ENCODE data around the gene IGFL2.

DNA sequence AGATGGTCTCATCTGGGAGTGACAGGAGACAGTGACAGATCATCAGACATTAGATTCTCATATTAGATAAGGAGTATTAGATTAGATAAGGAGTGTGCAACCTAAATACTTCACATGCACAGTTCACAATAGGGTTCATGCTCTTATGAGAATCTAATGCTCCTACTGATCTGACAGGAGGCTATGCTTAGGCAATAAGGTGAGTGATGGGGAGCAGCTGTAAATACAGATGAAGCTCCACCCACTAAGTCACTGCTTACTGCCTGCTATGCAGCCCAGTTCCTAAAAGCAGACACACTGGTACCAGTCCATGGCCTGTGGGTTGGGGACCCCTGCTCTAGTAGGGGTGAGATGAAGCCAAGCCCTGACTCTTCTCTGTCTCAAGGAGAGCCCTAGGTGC, 13.5 kb upstream of the IGFL2 start:
- TF ChIP-seq, protein P1, sequence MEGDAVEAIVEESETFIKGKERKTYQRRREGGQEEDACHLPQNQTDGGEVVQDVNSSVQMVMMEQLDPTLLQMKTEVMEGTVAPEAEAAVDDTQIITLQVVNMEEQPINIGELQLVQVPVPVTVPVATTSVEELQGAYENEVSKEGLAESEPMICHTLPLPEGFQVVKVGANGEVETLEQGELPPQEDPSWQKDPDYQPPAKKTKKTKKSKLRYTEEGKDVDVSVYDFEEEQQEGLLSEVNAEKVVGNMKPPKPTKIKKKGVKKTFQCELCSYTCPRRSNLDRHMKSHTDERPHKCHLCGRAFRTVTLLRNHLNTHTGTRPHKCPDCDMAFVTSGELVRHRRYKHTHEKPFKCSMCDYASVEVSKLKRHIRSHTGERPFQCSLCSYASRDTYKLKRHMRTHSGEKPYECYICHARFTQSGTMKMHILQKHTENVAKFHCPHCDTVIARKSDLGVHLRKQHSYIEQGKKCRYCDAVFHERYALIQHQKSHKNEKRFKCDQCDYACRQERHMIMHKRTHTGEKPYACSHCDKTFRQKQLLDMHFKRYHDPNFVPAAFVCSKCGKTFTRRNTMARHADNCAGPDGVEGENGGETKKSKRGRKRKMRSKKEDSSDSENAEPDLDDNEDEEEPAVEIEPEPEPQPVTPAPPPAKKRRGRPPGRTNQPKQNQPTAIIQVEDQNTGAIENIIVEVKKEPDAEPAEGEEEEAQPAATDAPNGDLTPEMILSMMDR (IDR thresholded peaks at IDR 0.05) = no peak
- no peak for TF ChIP-seq POLR2A (IDR thresholded peaks at IDR 0.05)

All from lower leg skin (tissue), 3 donors.